NCI-H2171 treated with DMSO at 0.1 percent for 48 hours (cell line): ENCODE data around the gene VDAC1.
"Not testable (repeated sequence)": the region's sequence is repeated elsewhere in the genome, so short reads cannot be mapped to it uniquely, and the experiment has no call there.

Experiments used
- DNase-seq: peaks from one replicate; lab custom pipeline; 2025; lab: John Stamatoyannopoulos, UW

VDAC1 gene

GRCh38 chr5:133967698-133968203 lies 37.0 kb downstream of the VDAC1 start:
- no peak for DNase-seq

- DNase-seq: no peak
Observed at GRCh38 chr5:133967124-133967523, 37.7 kb downstream of the VDAC1 start.

- no peak for DNase-seq
Observed at GRCh38 chr5:133966090-133966489, 38.7 kb downstream of the VDAC1 start.

- no peak for DNase-seq
Observed at GRCh38 chr5:133963493-133964128, 41.2 kb downstream of the VDAC1 start.

- DNase-seq: no peak
Observed at GRCh38 chr5:133962801-133963476, 41.8 kb downstream of the VDAC1 start.

- no peak for DNase-seq
Observed at GRCh38 chr5:133962131-133962530, 42.6 kb downstream of the VDAC1 start.

- no peak for DNase-seq
Observed at GRCh38 chr5:133959643-133960042, 45.1 kb downstream of the VDAC1 start.

- no peak for DNase-seq
Observed at GRCh38 chr5:133957591-133957990, 47.2 kb downstream of the VDAC1 start.

- DNase-seq: no peak
Observed at GRCh38 chr5:133957080-133957479, 47.7 kb downstream of the VDAC1 start.

- DNase-seq: not testable (repeated sequence)
Observed at GRCh38 chr5:133956196-133956595, 48.6 kb downstream of the VDAC1 start.

- no peak for DNase-seq
Observed at GRCh38 chr5:133953568-133954145, 51.1 kb downstream of the VDAC1 start.

GRCh38 chr5:133952729-133953567 lies 51.8 kb downstream of the VDAC1 start:
- no peak for DNase-seq

GRCh38 chr5:133950821-133951612 lies 53.8 kb downstream of the VDAC1 start:
- DNase-seq: no peak

- DNase-seq: no peak
Observed at GRCh38 chr5:133948721-133949120, 56.1 kb downstream of the VDAC1 start.

- no peak for DNase-seq
Observed at GRCh38 chr5:133947431-133947841, 57.3 kb downstream of the VDAC1 start.

GRCh38 chr5:133945568-133945967 lies 59.2 kb downstream of the VDAC1 start:
- no peak for DNase-seq

- DNase-seq: peak; percentile 45
Observed at GRCh38 chr5:133944263-133945185, 60.3 kb downstream of the VDAC1 start.

- DNase-seq: no peak
Observed at GRCh38 chr5:133943475-133943817, 61.3 kb downstream of the VDAC1 start.

GRCh38 chr5:133942614-133943474 lies 61.9 kb downstream of the VDAC1 start:
- no peak for DNase-seq
